Left ventricle myocardium inferior (tissue), 1 donor: ENCODE data around the gene TRIM15. TPM values are rescaled to one million over a fixed set of nuclear protein-coding genes. Genes with fewer than 3 reads are reported as not detected.

Source experiments
- DNase-seq: peaks from one replicate; pipeline ENCODE4 v3.0.0-alpha.2; 2020
- H3K27ac ChIP-seq: fragments of 200-600 bp; replicated peaks from 2 replicates; pipeline ENCODE4 v1.8.0; 2021
- H3K27me3 ChIP-seq: fragments of 200-600 bp; 2 replicates; pipeline ENCODE4 v1.8.0; 2021; ENCODE audit warnings: low read depth
- H3K36me3 ChIP-seq: fragments of 200-600 bp; 2 replicates; pipeline ENCODE4 v1.8.0; 2021
- H3K4me1 ChIP-seq: fragments of 200-600 bp; 2 replicates; pipeline ENCODE4 v1.8.0; 2021
- H3K4me3 ChIP-seq: fragments of 200-600 bp; 2 replicates; pipeline ENCODE4 v1.8.0; 2021; ENCODE audit warnings: mild to moderate bottlenecking, moderate library complexity
- H3K9me3 ChIP-seq: fragments of 200-600 bp; replicated peaks from 2 replicates; pipeline ENCODE4 v1.8.0; 2021
- intact Hi-C: fragments of 100-400 bp; cut with micrococcal nuclease; formaldehyde crosslinking; loops from one replicate; pipeline ENCODE4 v1.11.0; 2022
- total RNA-seq: library from RNA; stranded (reverse); fragmentation: NEBNext Ultra II Directional; extraction: Animal tissue kit (Norgen Biotek cat#: 25700); gene quantifications from one replicate; pipeline ENCODE4 v1.2.1, GENCODE V29; 2021
- TF ChIP-seq, protein P1 (sequence below): fragments of 200-600 bp; IDR thresholded peaks from 2 replicates; pipeline ENCODE4 v1.8.0; 2021; ENCODE audit warnings: antibody characterized with exemption, mild to moderate bottlenecking, borderline replicate concordance
- donor health status: DM: no; HTN: yes; CAD: no; lungs with severe emphysema.

Gene TRIM15
- total RNA-seq, 1 donor from 2014 or later: not detected

GRCh38 chr6:30154061-30154460, 9.3 kb upstream of the TRIM15 start:
- intact Hi-C loops: no loop called here
- Histone ChIP-seq H3K27me3 (peaks cover 42% of the 10 kb centered on the region), H3K9me3 (no peaks in the 10 kb centered on the region)

DNA sequence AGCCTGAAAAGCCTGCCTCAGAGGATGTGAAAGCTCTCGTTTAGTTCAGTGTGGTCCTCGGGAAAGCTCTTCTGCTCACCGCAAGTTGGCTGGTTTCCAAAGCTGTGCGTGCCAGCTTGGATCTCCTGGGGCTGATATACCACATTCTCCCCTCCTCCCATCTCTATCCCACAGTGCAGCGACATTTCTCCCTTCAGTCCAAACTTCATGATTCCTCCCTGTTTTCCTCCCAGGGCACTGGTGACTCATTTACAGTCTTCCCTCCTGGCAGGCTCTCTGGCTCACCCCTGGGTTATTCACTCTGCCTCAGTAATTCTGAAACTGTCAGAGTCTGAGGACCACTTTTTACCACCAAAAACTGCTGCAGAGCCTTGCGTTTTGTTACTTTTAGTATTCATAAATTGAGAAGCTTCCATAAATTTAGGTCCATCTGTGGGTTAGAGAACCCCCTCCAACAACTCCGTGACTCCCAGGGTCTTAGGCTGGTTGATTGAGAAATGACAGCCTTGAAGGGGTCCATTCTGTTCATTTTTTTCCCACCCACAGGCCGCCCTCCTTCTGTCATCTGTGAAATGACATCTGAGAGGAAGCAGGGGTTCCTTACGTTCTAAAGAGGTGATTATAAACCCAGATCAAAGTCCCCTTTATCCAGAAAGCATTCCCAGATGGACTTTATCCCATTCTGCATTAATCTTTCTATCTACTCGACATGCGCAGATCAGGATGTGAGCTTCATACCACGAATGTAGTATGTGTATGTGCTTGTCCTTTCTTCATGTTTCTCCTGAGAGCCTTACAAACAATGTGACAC, 8.4 kb upstream of the TRIM15 start:
- Histone ChIP-seq H3K4me3 (no peak overlapping the region), H3K36me3 (no peaks in the 10 kb centered on the region), H3K4me1 (peaks cover 25% of the 10 kb centered on the region), H3K9me3 (no peaks in the 10 kb centered on the region), H3K27me3 (peaks cover 43% of the 10 kb centered on the region), H3K27ac (no peak overlapping the region)
- TF ChIP-seq, protein P1, sequence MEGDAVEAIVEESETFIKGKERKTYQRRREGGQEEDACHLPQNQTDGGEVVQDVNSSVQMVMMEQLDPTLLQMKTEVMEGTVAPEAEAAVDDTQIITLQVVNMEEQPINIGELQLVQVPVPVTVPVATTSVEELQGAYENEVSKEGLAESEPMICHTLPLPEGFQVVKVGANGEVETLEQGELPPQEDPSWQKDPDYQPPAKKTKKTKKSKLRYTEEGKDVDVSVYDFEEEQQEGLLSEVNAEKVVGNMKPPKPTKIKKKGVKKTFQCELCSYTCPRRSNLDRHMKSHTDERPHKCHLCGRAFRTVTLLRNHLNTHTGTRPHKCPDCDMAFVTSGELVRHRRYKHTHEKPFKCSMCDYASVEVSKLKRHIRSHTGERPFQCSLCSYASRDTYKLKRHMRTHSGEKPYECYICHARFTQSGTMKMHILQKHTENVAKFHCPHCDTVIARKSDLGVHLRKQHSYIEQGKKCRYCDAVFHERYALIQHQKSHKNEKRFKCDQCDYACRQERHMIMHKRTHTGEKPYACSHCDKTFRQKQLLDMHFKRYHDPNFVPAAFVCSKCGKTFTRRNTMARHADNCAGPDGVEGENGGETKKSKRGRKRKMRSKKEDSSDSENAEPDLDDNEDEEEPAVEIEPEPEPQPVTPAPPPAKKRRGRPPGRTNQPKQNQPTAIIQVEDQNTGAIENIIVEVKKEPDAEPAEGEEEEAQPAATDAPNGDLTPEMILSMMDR: no peak
- no peak for DNase-seq
- intact Hi-C loops: no loop called here

More at GRCh38 chr6:30154061-30154460, 9.3 kb upstream of the TRIM15 start:
- Histone ChIP-seq H3K4me1 (peaks cover 25% of the 10 kb centered on the region), H3K27ac (no peak overlapping the region), H3K36me3 (no peaks in the 10 kb centered on the region), H3K4me3 (no peak overlapping the region)
- DNase-seq: no peak
- TF ChIP-seq, protein P1: no peak

- no peak for DNase-seq
- Histone ChIP-seq H3K4me1 (peaks cover 25% of the 10 kb centered on the region), H3K27ac (peak overlapping the region; percentile 30), H3K4me3 (no peak overlapping the region), H3K9me3 (no peaks in the 10 kb centered on the region), H3K36me3 (no peaks in the 10 kb centered on the region), H3K27me3 (peaks cover 37% of the 10 kb centered on the region)
- TF ChIP-seq, protein P1: no peak
- intact Hi-C loops: no loop called here
Observed at GRCh38 chr6:30155520-30156261, 7.7 kb upstream of the TRIM15 start.

GRCh38 chr6:30156262-30156599, 7.1 kb upstream of the TRIM15 start:
- peak overlapping the region; percentile 2 for H3K27ac ChIP-seq
- peaks cover 25% of the 10 kb centered on the region for H3K4me1 ChIP-seq
- intact Hi-C loops: no loop called here
- H3K4me3 ChIP-seq: no peak overlapping the region
- TF ChIP-seq, protein P1: no peak
- no peaks in the 10 kb centered on the region for H3K36me3 ChIP-seq
- no peaks in the 10 kb centered on the region for H3K9me3 ChIP-seq
- DNase-seq: peak; percentile 39
- peaks cover 35% of the 10 kb centered on the region for H3K27me3 ChIP-seq

DNA sequence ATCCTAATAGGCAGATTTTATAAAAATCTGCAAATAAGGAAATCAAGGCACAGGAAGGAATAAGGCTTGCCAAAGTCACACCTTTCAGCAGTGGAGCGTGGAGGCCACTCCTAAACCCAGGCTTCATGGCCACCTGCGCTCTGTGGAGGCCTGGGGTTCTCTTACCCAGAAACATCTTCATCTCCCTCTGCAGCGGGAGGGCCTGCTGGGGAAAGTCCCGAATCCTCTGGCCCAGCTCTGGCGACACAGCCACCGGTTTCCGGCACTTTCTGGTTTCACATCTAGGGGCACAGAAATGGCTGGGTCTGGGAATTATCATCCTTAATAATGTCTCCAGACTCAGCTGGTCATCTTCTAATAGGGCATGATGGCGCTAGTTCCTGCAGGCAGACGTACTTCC, 6.6 kb upstream of the TRIM15 start:
- H3K4me3 ChIP-seq: no peak overlapping the region
- TF ChIP-seq, protein P1: no peak
- peaks cover 25% of the 10 kb centered on the region for H3K4me1 ChIP-seq
- intact Hi-C loops: no loop called here
- H3K27ac ChIP-seq: peak overlapping the region; percentile 2
- peaks cover 35% of the 10 kb centered on the region for H3K27me3 ChIP-seq
- H3K36me3 ChIP-seq: no peaks in the 10 kb centered on the region
- no peak for DNase-seq
- no peaks in the 10 kb centered on the region for H3K9me3 ChIP-seq
